Activated T-cell treated with anti-CD3 and anti-CD28 coated beads for 48 hours (primary cell): ENCODE measurements around the gene ATP8B4.

ENCODE experiments used
- DNase-seq: peaks from one replicate; pipeline ENCODE4 v3.0.0-alpha.2; 2020; ENCODE audit warnings: low read depth

ATP8B4 gene

GRCh38 chr15:49855917-49856637, 263.0 kb downstream of the ATP8B4 start:
- no peak for DNase-seq

- DNase-seq: no peak
Measured at GRCh38 chr15:49852756-49853155, 266.3 kb downstream of the ATP8B4 start.

GRCh38 chr15:49848807-49849206, 270.2 kb downstream of the ATP8B4 start:
- DNase-seq: no peak

- no peak for DNase-seq
Measured at GRCh38 chr15:49848282-49848724, 270.7 kb downstream of the ATP8B4 start.

- DNase-seq: no peak
Measured at GRCh38 chr15:49847423-49848281, 271.4 kb downstream of the ATP8B4 start.

- DNase-seq: no peak
Measured at GRCh38 chr15:49844390-49844789, 274.6 kb downstream of the ATP8B4 start.

- no peak for DNase-seq
Measured at GRCh38 chr15:49843725-49844124, 275.3 kb downstream of the ATP8B4 start.

- no peak for DNase-seq
Measured at GRCh38 chr15:49842031-49842730, 276.9 kb downstream of the ATP8B4 start.

GRCh38 chr15:49832511-49832910, 286.5 kb downstream of the ATP8B4 start:
- DNase-seq: no peak

GRCh38 chr15:49831206-49831965, 287.6 kb downstream of the ATP8B4 start:
- no peak for DNase-seq

- DNase-seq: no peak
Measured at GRCh38 chr15:49830391-49830790, 288.6 kb downstream of the ATP8B4 start.

- DNase-seq: no peak
Measured at GRCh38 chr15:49827311-49827710, 291.7 kb downstream of the ATP8B4 start.

- no peak for DNase-seq
Measured at GRCh38 chr15:49826640-49827234, 292.3 kb downstream of the ATP8B4 start.

- DNase-seq: no peak
Measured at GRCh38 chr15:49824775-49825099, 294.3 kb downstream of the ATP8B4 start.

GRCh38 chr15:49823987-49824774, 294.9 kb downstream of the ATP8B4 start:
- no peak for DNase-seq

GRCh38 chr15:49817100-49817499, 301.9 kb downstream of the ATP8B4 start:
- no peak for DNase-seq

GRCh38 chr15:49815950-49816349, 303.1 kb downstream of the ATP8B4 start:
- DNase-seq: no peak

GRCh38 chr15:49815526-49815925, 303.5 kb downstream of the ATP8B4 start:
- no peak for DNase-seq

- DNase-seq: no peak
Measured at GRCh38 chr15:49814709-49815108, 304.3 kb downstream of the ATP8B4 start.

GRCh38 chr15:49813625-49814024, 305.4 kb downstream of the ATP8B4 start:
- DNase-seq: no peak

GRCh38 chr15:49810720-49811119, 308.3 kb downstream of the ATP8B4 start:
- DNase-seq: no peak
